Measurements from ENCODE around the gene GALNT10. TPM values are rescaled to one million over a fixed set of nuclear protein-coding genes. Genes with fewer than 3 reads are reported as not detected.
"Not testable (repeated sequence)": the region's sequence is repeated elsewhere in the genome, so short reads cannot be mapped to it uniquely, and the experiment has no call there.

GALNT10 gene, protein sequence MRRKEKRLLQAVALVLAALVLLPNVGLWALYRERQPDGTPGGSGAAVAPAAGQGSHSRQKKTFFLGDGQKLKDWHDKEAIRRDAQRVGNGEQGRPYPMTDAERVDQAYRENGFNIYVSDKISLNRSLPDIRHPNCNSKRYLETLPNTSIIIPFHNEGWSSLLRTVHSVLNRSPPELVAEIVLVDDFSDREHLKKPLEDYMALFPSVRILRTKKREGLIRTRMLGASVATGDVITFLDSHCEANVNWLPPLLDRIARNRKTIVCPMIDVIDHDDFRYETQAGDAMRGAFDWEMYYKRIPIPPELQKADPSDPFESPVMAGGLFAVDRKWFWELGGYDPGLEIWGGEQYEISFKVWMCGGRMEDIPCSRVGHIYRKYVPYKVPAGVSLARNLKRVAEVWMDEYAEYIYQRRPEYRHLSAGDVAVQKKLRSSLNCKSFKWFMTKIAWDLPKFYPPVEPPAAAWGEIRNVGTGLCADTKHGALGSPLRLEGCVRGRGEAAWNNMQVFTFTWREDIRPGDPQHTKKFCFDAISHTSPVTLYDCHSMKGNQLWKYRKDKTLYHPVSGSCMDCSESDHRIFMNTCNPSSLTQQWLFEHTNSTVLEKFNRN
- 47.8 and 61.1 TPM in 2 replicates for total RNA-seq (2014; rRNA removed; shearing (Covaris generic))

DNA sequence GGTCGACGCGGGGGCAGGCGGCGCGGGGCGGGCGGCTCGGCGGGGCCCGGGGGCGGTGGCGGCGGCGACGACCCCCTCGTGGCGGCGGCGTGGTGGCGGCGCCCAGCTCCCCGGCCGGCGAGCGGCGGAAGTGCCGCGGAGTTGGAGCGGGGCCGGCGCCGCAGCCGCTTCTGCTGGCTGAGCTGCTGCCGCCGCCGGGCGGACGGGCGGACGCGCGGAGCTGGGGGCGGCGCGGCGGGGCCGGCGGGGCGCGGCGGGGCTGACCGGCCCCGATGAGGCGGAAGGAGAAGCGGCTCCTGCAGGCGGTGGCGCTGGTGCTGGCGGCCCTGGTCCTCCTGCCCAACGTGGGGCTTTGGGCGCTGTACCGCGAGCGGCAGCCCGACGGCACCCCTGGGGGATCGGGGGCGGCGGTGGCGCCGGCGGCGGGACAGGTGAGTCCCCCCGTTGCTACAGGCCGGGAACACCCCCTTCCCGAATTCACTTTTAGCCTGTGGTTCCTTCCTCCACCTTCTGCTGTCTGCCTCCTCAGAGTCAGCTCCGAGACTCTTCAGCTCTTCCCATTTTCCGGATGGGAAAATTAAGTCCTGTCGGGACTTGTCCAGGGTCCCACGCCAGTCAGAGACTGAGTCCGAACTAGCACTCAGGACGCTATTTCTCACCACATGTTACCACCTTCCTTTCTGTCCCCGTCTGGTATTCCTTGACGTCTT lies at the start of gene GALNT10:
TSS of gene GALNT10 (plus strand) at position 139 of the 710 bp plus-strand sequence. CDS start at position 273, 134 bp downstream.
- in situ Hi-C loops (cut with HindIII; ENCODE audit: low sequenced_read_pairs) = no loop called here
- peak; percentile 52 for DNase-seq (ENCODE audit: low spot score)

DNA sequence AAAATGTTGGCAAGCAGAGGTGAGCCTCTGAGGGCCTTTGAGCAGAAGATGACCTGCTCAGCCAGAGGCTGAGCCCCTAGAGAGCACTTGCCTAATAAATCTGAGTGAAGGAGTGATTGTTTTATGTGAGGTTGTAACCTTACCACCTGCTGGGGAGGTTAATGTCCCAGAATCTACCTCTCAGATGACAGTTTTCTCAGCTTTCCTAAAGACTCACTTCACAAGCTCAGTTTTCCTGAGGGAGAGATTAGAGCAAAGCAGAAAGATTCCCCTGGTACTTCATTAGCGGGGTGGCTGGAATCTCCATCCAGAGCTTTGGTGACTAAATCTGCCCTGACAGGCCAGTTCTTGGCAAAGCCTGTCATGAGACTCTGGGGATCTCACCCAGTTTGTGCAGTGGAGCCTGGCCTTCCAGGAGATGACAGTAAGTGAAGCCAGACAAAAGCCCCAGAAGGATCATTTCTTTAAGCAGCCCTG lies 48.8 kb upstream of the GALNT10 start:
- in situ Hi-C loops (cut with HindIII; ENCODE audit: low sequenced_read_pairs) = no loop called here
- peak; percentile 6 for DNase-seq (ENCODE audit: low spot score)

DNA sequence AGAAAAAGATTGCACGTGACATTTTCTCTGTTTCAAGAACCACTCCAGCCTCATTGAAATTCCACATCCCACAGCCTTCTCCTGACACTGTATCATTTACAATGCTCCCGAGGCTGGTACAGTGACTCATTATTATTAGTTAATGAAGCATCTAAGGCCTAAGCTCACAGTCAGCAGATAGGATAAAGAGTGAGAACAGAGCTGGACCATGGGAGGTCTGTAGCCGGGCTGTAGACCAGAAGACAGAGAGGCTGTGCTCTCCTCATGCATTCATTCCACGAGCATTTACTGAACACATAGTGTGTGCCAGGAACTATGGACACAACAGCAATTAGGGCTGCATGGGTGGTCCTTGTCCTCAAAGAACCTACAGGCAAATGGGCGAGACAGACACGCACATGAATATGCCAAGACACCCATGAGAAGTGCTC lies 47.3 kb upstream of the GALNT10 start:
- in situ Hi-C loops (cut with HindIII; ENCODE audit: low sequenced_read_pairs) = no loop called here
- DNase-seq (ENCODE audit: low spot score) = peak; percentile 25

DNA sequence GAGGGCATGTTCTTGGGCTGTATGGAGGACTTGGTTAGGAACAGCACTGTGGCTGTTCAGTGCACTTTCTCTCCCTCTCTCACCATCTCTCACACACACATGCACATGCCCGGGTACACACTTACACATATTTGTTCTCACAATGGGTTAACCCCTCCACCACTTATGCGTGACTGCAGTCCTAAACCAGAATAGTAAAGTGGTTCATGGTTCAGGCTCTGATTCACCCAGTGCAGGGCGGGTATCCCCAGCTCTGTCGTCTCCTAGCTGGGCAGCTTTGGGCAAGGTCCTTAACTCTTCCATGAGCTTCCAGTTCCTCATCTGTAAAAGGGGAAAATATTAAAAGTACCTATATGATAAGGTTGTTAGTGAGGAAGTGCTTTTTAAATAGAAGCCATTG lies 45.3 kb upstream of the GALNT10 start:
- in situ Hi-C loops (cut with HindIII; ENCODE audit: low sequenced_read_pairs) = no loop called here
- DNase-seq (ENCODE audit: low spot score) = no peak

DNA sequence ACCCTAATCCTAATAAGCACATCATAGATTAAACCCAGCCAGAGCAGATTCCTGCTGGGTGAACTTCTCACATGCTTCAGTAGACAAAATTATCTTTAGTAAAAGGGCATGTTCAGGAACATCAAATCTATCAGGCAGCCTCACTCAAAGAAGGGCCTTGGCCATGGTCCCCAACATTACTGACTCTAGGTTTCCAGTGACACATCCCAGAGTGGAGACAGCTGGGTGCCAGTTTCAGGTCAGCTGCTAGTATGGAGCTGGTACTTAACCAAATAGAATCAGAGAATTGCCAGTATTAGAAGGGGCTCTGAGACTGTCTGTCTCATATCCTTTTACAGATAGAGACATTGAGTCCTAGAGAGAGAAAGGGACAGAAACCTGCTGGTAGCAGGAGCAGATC lies 44.1 kb upstream of the GALNT10 start:
- in situ Hi-C loops (cut with HindIII; ENCODE audit: low sequenced_read_pairs) = no loop called here
- DNase-seq (ENCODE audit: low spot score) = no peak

DNA sequence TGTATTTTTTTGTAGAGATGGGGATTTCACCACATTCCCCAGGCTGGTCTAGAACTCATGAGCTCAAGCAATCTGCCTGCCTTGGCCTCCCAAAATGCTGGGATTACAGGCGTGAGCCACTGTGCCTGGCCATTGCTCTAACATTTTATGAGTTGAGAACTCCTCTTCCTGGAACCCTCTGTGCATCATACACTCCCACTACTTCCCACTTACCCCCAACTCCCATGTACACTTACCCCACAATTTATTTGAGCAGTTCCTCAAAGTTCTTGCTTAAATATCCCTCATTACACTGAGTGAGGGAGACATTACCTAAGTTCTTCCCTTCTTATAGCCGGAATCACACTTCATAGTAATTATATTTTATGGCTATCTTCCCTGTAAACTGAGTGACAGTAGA lies 42.9 kb upstream of the GALNT10 start:
- in situ Hi-C loops (cut with HindIII; ENCODE audit: low sequenced_read_pairs) = no loop called here
- no peak for DNase-seq (ENCODE audit: low spot score)

DNA sequence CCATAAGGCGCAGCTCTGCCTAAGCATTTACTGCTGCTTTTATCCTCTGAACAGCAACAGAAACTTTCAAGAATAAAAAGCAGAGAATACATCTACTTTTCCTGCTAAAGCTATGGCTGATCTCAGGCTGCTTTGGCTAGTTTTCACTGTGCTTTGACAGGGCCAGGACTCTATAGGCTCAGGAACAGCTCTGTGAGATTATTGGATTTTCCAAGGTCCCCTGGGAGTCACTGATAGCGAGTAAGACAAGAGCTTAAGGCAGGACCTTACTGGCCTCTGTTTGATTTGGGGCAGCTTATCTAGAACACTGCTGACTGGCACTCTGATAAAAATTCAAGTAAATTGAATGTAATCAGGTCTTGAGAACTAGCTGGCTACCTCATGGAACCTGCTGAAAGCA lies 40.1 kb upstream of the GALNT10 start:
- in situ Hi-C loops (cut with HindIII; ENCODE audit: low sequenced_read_pairs); DNase-seq (ENCODE audit: low spot score): not testable (repeated sequence)

DNA sequence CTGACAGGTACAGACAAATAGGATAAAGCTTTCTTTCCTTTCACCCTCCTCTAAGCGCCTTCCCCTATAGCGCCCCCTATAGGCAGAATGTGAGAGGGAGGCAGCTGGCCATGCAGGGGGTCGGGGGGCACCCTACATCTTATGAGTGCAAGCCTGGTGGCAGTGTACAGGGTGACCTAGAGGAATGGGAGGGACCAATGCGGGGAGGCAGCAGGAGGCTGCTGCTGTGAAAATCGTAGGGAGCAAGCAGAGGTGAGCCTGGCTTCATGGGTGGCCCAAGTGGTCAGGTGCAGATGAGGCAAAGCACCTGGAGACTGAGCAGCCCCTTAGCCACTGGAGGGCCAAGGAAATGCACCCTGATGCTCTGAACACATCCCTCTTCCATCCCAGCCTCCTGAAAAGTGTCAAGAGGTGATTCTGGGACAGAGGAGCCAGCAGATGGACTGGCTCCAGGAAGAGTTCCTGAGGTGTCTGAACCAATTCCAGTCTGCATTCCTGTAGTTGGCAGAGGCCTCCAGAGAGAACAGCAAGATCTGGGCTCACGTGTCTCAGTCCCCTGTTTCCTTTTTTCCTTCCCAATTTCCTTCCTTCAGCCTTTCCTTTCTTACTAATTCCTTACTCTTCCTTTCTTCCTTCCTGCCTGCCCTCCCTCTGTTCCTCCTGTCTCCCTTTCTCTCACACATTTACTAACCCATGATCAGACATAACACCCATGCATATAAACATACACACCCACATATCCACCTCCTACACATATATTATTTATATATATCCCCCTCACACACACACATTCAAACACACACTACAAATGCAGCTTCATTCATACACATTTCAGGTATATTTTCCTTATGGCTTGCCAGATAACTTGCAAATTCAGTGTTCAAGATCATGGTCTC lies 32.8 kb upstream of the GALNT10 start:
- in situ Hi-C loops (cut with HindIII; ENCODE audit: low sequenced_read_pairs) = no loop called here
- DNase-seq (ENCODE audit: low spot score) = peak; percentile 28

DNA sequence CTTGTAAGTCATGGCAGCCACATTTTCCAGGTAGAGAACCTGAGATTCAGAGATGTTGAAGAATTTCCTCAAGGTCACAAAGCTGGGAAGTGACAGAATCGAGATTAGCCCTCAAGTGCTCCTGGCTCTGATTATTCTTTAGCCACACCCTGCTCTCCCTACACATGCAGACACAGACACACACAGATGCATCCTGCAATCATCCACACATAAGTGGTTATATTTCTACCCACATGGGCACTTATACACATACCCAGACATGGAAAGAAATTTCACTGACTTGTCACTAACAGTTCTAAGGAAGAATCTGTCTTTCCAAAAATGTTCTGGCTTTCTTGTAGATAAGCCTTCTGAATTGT lies 32.2 kb upstream of the GALNT10 start:
- in situ Hi-C loops (cut with HindIII; ENCODE audit: low sequenced_read_pairs) = no loop called here
- no peak for DNase-seq (ENCODE audit: low spot score)

DNA sequence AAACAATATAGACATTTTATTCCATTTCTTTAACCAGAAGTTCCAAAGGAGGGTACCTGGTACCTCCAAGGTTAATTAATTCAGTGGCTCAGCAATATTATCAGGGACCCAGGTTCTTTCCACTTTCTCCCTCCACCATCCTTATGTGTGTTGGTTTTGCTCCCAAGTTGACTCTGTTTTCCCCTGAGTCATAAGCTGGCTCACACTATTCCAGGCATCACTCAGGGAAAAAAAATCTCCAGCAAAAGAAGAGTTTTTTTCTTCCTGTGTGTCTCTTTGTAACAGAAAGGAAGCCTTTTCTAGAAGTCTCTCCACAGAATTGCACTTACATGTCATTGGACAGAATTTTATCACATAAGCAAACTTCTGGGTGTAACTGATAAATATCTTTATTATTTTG lies 31.2 kb upstream of the GALNT10 start:
- DNase-seq (ENCODE audit: low spot score) = no peak
- in situ Hi-C loops (cut with HindIII; ENCODE audit: low sequenced_read_pairs) = no loop called here

DNA sequence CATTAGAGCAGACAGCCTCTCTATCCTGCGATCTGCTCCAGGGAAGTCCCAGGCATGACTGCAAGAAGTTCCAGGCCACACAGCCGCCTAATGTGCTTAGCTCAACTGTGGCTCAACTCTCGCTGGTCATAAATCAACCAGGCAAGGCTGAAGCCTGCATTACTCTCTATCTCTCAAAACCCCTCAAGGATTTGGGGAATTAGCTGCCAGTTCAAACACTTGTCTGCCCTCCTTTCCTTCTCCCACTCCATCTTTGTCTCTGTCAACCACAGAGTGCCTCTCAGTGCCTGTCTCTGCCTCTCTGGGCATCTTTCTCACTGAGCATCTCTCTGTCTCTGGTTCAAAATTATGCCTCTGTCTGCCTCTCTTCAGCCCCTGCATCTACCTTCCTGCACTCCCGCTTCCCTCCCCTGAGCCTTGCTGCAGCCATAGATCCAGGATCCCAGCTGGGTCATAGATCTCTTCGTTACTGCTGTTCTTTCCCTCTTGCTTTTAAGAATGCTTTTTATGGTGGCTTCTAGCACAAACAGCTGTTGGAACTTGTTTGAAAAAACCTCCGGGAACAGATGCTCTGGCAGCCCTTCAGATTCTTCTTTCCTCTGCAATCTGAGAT lies 27.9 kb upstream of the GALNT10 start:
- no peak for DNase-seq (ENCODE audit: low spot score)
- in situ Hi-C loops (cut with HindIII; ENCODE audit: low sequenced_read_pairs) = no loop called here

DNA sequence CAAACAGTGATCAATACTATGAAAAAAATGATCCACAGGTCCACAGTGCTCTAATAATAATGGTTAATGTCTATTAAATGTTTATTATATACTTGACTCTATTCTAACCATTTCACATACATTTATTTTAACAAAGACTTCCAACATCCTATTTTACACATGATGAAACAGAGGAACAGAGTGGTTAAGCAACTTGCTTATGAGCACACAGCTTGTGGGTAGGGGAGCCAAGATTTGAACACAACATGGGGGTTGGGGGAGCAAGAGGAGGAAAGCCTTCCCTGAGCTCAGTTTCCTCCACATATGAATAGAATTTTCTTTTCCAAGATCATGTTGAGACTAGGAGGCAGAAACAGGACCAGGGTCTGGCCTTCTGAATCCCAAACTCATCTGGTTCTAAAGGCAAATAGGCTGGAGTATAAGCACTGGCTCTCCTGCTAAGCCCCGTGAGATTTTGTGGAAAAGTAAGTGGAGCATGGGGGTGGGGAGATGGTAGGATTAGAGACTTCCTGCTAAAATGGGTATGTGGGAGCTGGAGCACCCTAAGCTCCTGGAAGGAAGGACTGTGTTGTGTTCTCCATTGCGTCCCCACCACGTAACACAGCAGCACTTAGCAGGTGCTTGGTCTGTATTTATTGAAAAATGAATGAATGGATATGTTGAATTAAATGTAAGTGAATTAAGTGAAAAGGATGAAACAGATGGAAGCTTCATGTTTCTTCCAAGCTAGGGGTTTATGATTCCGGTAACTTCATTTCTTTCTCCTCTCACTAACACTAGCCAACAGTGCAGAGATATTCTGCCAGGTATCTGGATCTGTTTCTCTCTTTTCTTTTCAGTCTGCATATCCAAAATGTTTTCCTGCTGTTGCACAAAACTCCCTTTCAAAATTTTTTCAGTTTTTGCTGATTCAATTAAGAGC lies 26.9 kb upstream of the GALNT10 start:
- in situ Hi-C loops (cut with HindIII; ENCODE audit: low sequenced_read_pairs) = no loop called here
- DNase-seq (ENCODE audit: low spot score) = no peak

DNA sequence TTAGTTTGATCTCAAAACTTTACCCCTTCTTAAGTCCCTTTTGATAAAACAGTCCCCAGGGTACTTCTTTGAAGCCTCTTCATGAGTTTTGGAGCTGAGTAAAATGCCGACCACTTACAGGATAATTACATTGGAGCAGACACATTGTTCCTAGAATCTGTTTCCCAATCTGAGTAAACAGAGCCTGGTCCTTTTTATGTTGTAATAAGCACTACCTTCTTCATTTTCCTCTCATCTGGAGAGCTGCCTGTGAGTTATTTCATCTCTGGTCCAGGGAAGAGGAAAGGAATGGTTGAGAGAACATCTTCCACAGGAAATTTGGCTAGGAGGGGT lies 26.3 kb upstream of the GALNT10 start:
- in situ Hi-C loops (cut with HindIII; ENCODE audit: low sequenced_read_pairs) = no loop called here
- no peak for DNase-seq (ENCODE audit: low spot score)

DNA sequence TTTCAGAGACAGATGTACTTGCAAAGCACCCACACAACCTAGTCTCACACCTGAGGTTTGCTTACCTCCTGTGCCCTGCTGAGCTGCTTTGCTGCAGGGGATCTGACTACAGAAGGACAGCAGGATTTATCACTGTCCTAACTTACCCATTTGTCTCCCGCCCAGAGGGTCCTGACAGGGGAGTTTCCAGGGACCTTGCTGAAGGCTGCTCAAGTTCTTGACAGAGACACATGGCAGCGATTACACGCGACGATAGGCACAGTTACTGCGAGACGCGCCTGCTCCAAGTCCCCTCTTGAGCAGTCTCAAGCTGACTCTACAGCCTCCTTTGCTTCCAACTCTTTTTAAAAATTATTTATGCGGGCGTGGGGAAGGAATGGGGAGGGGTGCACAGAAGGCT lies 24.6 kb upstream of the GALNT10 start:
- DNase-seq (ENCODE audit: low spot score) = no peak
- in situ Hi-C loops (cut with HindIII; ENCODE audit: low sequenced_read_pairs) = no loop called here

DNA sequence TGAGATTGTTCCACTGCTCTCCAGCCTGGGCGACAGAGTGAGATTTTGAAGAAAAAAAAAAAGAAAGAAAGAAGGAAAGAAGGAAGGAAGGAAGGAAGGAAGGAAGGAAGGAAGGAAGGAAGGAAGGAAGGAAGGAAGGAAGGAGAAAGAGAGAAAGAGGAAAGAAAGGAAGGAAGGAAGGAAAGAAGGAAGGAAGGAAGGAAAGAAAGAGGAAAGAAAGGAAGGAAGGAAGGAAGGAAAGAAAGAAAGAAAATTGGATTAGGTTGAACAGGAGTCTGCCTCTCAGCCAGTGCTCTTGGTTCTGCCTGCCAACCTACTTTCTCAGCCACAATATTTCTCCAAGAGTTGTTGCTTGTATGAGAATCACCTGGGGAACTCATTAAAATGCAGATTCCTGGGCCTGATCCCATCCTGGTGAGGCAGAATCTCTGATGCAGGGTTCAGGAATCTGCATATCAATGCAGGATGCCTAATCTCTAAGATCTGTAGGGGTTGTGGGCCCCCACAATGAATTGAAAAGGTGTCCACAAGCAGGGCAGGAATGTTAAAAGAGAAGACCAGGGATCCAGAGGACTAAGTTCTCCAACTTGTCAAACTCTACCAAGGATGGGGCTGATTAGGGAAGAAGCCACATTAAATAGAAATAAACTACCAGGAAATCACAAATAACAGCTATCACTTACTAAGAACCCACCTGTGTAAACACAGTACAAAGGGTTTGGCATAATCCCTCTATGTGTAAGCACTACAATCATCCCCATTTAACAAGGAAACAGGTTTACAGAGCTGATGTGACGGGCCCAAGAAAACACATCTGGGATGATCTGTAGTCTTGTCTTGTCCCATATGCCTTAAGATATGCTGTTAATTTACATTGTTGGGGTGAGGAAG lies 23.4 kb upstream of the GALNT10 start:
- in situ Hi-C loops (cut with HindIII; ENCODE audit: low sequenced_read_pairs) = no loop called here
- no peak for DNase-seq (ENCODE audit: low spot score)

DNA sequence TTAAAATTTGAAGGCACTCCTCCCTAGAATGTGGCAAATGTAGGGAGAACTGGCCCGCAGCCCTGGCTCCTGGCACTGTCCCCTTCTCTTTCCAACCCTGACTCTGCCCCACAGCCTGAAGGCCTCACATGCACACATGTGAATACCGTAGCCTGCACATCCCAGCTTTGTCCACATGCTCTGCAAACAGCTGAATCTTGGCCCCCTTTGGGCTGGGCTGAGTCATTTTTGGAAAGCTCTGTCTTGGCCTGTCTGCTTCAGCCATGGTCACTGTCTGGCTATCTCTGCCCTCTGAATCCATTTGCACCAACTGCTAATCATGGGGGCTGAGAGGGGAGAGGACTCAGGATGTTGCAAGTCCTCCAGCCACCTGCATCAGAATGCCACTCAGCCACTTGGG lies 22.1 kb upstream of the GALNT10 start:
- in situ Hi-C loops (cut with HindIII; ENCODE audit: low sequenced_read_pairs) = no loop called here
- no peak for DNase-seq (ENCODE audit: low spot score)

DNA sequence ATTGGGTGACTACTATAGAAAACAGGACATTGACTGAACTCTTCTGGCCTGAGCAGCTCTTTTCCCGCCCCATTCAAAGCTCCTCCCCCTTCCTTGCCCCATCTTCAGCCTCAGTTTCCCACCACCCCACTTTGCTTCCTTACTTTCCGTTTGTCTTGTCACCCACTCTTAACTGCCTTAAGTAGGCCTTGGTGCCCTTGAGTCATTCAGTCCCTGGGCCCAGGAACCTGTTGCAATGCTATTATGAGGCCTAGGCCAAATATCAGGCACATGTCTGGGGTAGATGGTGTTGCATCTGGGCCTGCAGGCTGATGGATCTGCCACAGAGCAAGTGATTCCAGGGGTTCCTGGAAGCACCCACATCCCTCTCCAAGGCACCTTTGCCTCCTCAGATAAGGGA lies 17.7 kb upstream of the GALNT10 start:
- in situ Hi-C loops (cut with HindIII; ENCODE audit: low sequenced_read_pairs) = no loop called here
- DNase-seq (ENCODE audit: low spot score) = no peak

Data from G401 (cell line).